D721Med (cell line): ENCODE measurements around the gene ANK2.

ENCODE experiments used
- DNase-seq: peaks from one replicate; pipeline ENCODE4 v3.0.0; 2011; ENCODE audit warnings: low spot score; ENCODE audit not compliant: insufficient read length
- FAIRE-seq: peaks from 2 replicates; lab custom pipeline; 2011; peaks lifted over from hg19 to GRCh38; lab: Jason Lieb, UNC
- CTCF ChIP-seq: IDR thresholded peaks from 2 replicates; pipeline ENCODE4 v1.5.1; 2012; ENCODE audit warnings: mild to moderate bottlenecking, control low read depth; ENCODE audit not compliant: insufficient read depth; ENCODE audit errors: missing control alignments

Gene ANK2

GRCh38 chr4:113083346-113083745, 33.9 kb downstream of the ANK2 start:
- DNase-seq = no peak
- FAIRE-seq = no peak
- TF ChIP-seq CTCF = no peak

DNA sequence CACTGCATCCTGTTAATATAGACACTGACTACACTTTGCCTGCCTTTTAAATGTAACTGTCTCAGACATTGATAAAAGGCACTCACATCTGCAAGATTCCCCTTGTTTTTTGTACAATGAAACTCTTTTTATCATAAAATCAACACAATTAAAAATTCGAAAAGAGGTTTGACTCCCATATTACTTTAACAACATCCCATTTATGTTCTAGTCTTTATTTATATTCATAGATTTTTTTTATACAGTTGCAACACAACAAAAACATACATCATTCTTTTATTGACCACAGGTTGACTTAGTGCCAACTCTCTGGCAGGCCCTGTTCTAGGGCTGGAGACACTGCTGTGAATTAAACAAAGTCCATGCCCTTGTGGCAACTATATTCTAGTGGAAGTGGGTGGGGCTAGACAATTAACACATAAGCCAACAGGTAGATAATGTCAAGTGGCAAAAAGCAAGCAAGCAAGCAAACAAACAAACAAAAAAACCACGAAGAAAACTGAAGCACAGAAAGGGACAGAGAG, 36.8 kb downstream of the ANK2 start:
- TF ChIP-seq CTCF = no peak
- FAIRE-seq (no peak), DNase-seq (no peak)

GRCh38 chr4:113088050-113088449, 38.6 kb downstream of the ANK2 start:
- TF ChIP-seq CTCF = no peak
- no peak for FAIRE-seq

GRCh38 chr4:113090954-113091353, 41.5 kb downstream of the ANK2 start:
- FAIRE-seq (no peak), DNase-seq (no peak)
- no peak for TF ChIP-seq CTCF

More at GRCh38 chr4:113088050-113088449, 38.6 kb downstream of the ANK2 start:
- no peak for DNase-seq

DNA sequence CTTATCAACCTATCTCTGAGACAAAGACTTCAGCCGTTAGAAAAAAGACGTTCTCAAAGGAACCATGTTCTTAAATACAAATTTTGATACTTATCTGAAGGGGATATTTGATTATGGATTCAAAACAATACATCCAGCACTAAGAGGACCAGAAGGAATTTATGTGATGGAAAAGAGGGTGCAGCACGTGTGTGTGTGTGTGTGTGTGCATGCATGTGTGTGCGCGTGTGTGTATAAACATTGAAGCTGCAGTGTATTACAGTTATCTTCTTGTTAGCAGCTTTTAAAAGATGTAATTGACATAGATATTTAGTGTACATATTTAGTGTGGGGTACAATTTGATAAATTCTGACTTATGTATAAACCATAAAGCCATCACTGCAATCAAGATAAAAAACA, 44.9 kb downstream of the ANK2 start:
- FAIRE-seq (no peak), DNase-seq (no peak)
- no peak for TF ChIP-seq CTCF

DNA sequence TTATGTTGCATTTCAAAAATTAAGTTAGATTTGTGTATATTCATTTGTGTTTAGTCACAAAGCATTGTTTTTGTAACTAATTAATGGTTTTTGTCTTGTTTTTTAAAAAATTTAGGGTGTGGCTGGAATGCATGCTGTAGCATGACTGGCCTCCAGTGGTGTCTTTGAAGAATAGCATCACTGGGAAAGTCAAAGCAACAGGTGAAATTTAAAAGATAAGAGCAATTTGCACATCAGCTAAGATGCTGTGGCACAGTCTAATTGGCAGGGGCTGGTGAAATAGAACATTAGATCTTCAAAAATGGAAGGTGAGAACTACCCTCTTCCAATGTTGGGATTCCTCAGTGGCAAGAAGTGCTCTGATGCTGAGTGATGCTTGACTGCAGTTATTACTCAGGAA, 45.3 kb downstream of the ANK2 start:
- no peak for FAIRE-seq

GRCh38 chr4:113101669-113102068, 52.2 kb downstream of the ANK2 start:
- no peak for TF ChIP-seq CTCF
- no peak for DNase-seq
- FAIRE-seq = no peak

More for the DNA sequence above, 45.3 kb downstream of the ANK2 start:
- peak; percentile 52 for TF ChIP-seq CTCF
- no peak for DNase-seq
